SK-MEL-5 (cell line): ENCODE data around the gene MALRD1. TPM values are rescaled to one million over a fixed set of nuclear protein-coding genes. Genes with fewer than 3 reads are reported as not detected.
"Not testable (repeated sequence)": the region's sequence is repeated elsewhere in the genome, so short reads cannot be mapped to it uniquely, and the experiment has no call there.

Source experiments
- DNase-seq: peaks from one replicate; pipeline ENCODE4 v3.0.0-alpha.2; 2016; ENCODE audit warnings: low read depth, low spot score
- in situ Hi-C: cut with HindIII; loops from 2 replicates; pipeline ENCODE4 v1.10.0; 2016; ENCODE audit warnings: low sequenced_read_pairs, high pct_unique_total_duplicates, low pct_unique_long_range_greater_than_20kb
- total RNA-seq: library from RNA; depleted of rRNA; stranded (reverse); fragments of >200 nt; shearing (Covaris generic); gene quantifications from 2 replicates; pipeline ENCODE4 v1.2.3, GENCODE V29; 2014

The MALRD1 gene
- total RNA-seq, 1 experiment from 2014 or later: not detected

GRCh38 chr10:19730167-19730906 is 681.7 kb downstream of the MALRD1 start:
- in situ Hi-C loops: no loop called here
- DNase-seq: no peak

GRCh38 chr10:19730907-19731217 is 682.3 kb downstream of the MALRD1 start:
- DNase-seq: no peak
- in situ Hi-C loops: no loop called here

- DNase-seq: no peak
- in situ Hi-C loops: no loop called here
Observed at GRCh38 chr10:19731560-19731959, 683.0 kb downstream of the MALRD1 start.

GRCh38 chr10:19738440-19738839 is 689.8 kb downstream of the MALRD1 start:
- in situ Hi-C loops: no loop called here
- DNase-seq: no peak

GRCh38 chr10:19739232-19739631 is 690.6 kb downstream of the MALRD1 start:
- DNase-seq, in situ Hi-C loops: not testable (repeated sequence)

- DNase-seq, in situ Hi-C loops: not testable (repeated sequence)
Observed at GRCh38 chr10:19742144-19742543, 693.5 kb downstream of the MALRD1 start.

GRCh38 chr10:19745672-19746071 is 697.1 kb downstream of the MALRD1 start:
- in situ Hi-C loops: no loop called here
- no peak for DNase-seq

GRCh38 chr10:19749185-19749729 is 700.7 kb downstream of the MALRD1 start:
- no peak for DNase-seq
- in situ Hi-C loops: no loop called here

GRCh38 chr10:19750972-19751371 is 702.4 kb downstream of the MALRD1 start:
- in situ Hi-C loops: no loop called here
- no peak for DNase-seq

GRCh38 chr10:19756919-19757318 is 708.3 kb downstream of the MALRD1 start:
- DNase-seq: peak; percentile 27
- in situ Hi-C loops: no loop called here

GRCh38 chr10:19762026-19762425 is 713.4 kb downstream of the MALRD1 start:
- in situ Hi-C loops: no loop called here
- DNase-seq: peak; percentile 53

GRCh38 chr10:19764111-19764510 is 715.5 kb downstream of the MALRD1 start:
- no peak for DNase-seq
- in situ Hi-C loops: no loop called here

GRCh38 chr10:19767876-19768275 is 719.3 kb downstream of the MALRD1 start:
- DNase-seq: no peak
- in situ Hi-C loops: no loop called here

- DNase-seq, in situ Hi-C loops: not testable (repeated sequence)
Observed at GRCh38 chr10:19769826-19770225, 721.2 kb downstream of the MALRD1 start.

- in situ Hi-C loops: no loop called here
- DNase-seq: no peak
Observed at GRCh38 chr10:19772972-19773371, 724.4 kb downstream of the MALRD1 start.

GRCh38 chr10:19775296-19775695 is 726.7 kb downstream of the MALRD1 start:
- no peak for DNase-seq
- in situ Hi-C loops: no loop called here

- in situ Hi-C loops: no loop called here
Observed at GRCh38 chr10:19777806-19778205, 729.2 kb downstream of the MALRD1 start.

GRCh38 chr10:19778996-19779395 is 730.4 kb downstream of the MALRD1 start:
- in situ Hi-C loops: no loop called here
- DNase-seq: no peak

More at GRCh38 chr10:19777806-19778205, 729.2 kb downstream of the MALRD1 start:
- DNase-seq: no peak

GRCh38 chr10:19782430-19783089 is 734.0 kb downstream of the MALRD1 start:
- no peak for DNase-seq
- in situ Hi-C loops: no loop called here
